Testis (tissue), 2 donors: Measurements from ENCODE around the gene UNC13B.

Experiments used
- POLR2A ChIP-seq: fragments of 450-650 bp; IDR thresholded peaks from one replicate; pipeline ENCODE4 v1.6.1; 2017; ENCODE audit warnings: antibody characterized with exemption, mild to moderate bottlenecking, moderate library complexity
- TF ChIP-seq, protein P1 (sequence below), 3 experiments: fragments of 450-650 bp in 2 of 3; fragments of 200-600 bp in 1 of 3; sonication (generic) in 1 of 3; IDR thresholded peaks; one replicate each; pipeline ENCODE4 v1.5.1; 2016 to 2019; ENCODE audit warnings: antibody characterized with exemption in 3 of 3, mild to moderate bottlenecking in 2 of 3, moderate library complexity in 1 of 3

DNA sequence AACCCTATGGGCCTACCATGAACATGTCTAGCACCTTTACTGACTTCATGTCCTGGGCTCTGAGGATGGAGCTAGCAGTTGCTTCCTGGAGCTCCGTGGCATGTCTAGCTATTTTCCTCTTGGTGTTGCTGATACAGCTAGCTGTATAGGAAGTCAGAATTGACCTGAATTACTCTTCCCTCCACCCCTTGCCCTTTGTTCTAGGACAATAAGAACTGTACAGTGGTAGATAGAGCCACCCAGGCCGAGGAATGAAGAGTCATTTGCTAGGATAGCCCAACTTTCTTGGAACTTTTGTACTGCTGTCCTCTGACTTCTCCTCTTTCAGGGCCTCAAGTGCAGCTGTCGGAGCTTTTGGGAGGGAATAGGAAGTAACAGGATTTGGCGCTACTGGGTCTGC, 218.2 kb downstream of the UNC13B start:
- TF ChIP-seq, protein P1, sequence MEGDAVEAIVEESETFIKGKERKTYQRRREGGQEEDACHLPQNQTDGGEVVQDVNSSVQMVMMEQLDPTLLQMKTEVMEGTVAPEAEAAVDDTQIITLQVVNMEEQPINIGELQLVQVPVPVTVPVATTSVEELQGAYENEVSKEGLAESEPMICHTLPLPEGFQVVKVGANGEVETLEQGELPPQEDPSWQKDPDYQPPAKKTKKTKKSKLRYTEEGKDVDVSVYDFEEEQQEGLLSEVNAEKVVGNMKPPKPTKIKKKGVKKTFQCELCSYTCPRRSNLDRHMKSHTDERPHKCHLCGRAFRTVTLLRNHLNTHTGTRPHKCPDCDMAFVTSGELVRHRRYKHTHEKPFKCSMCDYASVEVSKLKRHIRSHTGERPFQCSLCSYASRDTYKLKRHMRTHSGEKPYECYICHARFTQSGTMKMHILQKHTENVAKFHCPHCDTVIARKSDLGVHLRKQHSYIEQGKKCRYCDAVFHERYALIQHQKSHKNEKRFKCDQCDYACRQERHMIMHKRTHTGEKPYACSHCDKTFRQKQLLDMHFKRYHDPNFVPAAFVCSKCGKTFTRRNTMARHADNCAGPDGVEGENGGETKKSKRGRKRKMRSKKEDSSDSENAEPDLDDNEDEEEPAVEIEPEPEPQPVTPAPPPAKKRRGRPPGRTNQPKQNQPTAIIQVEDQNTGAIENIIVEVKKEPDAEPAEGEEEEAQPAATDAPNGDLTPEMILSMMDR (IDR thresholded peaks at IDR 0.05): no peak
- TF ChIP-seq POLR2A: no peak
